HEK293T (cell line): ENCODE data around the gene BTG2.

Source experiments
- CTCF ChIA-PET: fragments of 350-600 bp; formaldehyde crosslinking; extraction: SDS; loops from one replicate; lab custom pipeline; 2021; ENCODE audit warnings: antibody characterized with exemption, inconsistent platforms; lab: Yijun Ruan, JAX
- POLR2A ChIA-PET: fragments of 350-600 bp; formaldehyde crosslinking; extraction: SDS; loops from one replicate; lab custom pipeline; 2020; ENCODE audit warnings: antibody characterized with exemption, inconsistent platforms; lab: Yijun Ruan, JAX
- DNase-seq: peaks from one replicate; pipeline ENCODE4 v3.0.0; 2012; ENCODE audit warnings: mixed read lengths; ENCODE audit errors: extremely low spot score
- ARNT ChIP-seq: fragments of 450-650 bp; IDR thresholded peaks from 2 replicates; pipeline ENCODE4 v1.6.1; 2017; ENCODE audit warnings: mild to moderate bottlenecking
- BHLHE40 ChIP-seq: fragments of 450-650 bp; IDR thresholded peaks from 2 replicates; pipeline ENCODE4 v1.6.1; 2016; ENCODE audit warnings: mild to moderate bottlenecking, moderate library complexity, borderline replicate concordance
- CTBP1 ChIP-seq: fragments of 450-650 bp; IDR thresholded peaks from 2 replicates; pipeline ENCODE4 v1.6.1; 2016; ENCODE audit warnings: borderline replicate concordance
- ELF4 ChIP-seq: fragments of 450-650 bp; IDR thresholded peaks from 2 replicates; pipeline ENCODE4 v1.6.1; 2017; ENCODE audit warnings: antibody characterized with exemption
- FOXA1 ChIP-seq: fragments of 450-650 bp; IDR thresholded peaks from 2 replicates; pipeline ENCODE4 v1.6.1; 2016; ENCODE audit warnings: mild to moderate bottlenecking
- FOXK2 ChIP-seq: fragments of 450-650 bp; IDR thresholded peaks from 2 replicates; pipeline ENCODE4 v1.6.1; 2016; ENCODE audit warnings: mild to moderate bottlenecking
- FOXM1 ChIP-seq: fragments of 450-650 bp; IDR thresholded peaks from 2 replicates; pipeline ENCODE4 v1.6.1; 2017; ENCODE audit warnings: mild to moderate bottlenecking, borderline replicate concordance
- HDGF ChIP-seq: fragments of 450-650 bp; IDR thresholded peaks from 2 replicates; pipeline ENCODE4 v1.6.1; 2017; ENCODE audit warnings: antibody characterized with exemption, borderline replicate concordance
- L3MBTL2 ChIP-seq: fragments of 450-650 bp; conservative IDR thresholded peaks from 2 replicates; pipeline ENCODE4 v1.6.1; 2016; ENCODE audit warnings: mild to moderate bottlenecking
- LEF1 ChIP-seq: fragments of 450-650 bp; IDR thresholded peaks from 2 replicates; pipeline ENCODE4 v1.6.1; 2017; ENCODE audit warnings: mild to moderate bottlenecking, borderline replicate concordance
- NFRKB ChIP-seq: fragments of 450-650 bp; IDR thresholded peaks from 2 replicates; pipeline ENCODE4 v1.6.1; 2016; ENCODE audit warnings: mild to moderate bottlenecking, moderate library complexity
- PKNOX1 ChIP-seq: fragments of 450-650 bp; IDR thresholded peaks from 2 replicates; pipeline ENCODE4 v1.6.1; 2016
- SP1 ChIP-seq: fragments of 450-650 bp; IDR thresholded peaks from 2 replicates; pipeline ENCODE4 v1.6.1; 2017
- SUZ12 ChIP-seq: fragments of 450-650 bp; IDR thresholded peaks from 2 replicates; pipeline ENCODE4 v1.6.1; 2016; ENCODE audit warnings: mild to moderate bottlenecking
- TARDBP ChIP-seq: fragments of 450-650 bp; IDR thresholded peaks from 2 replicates; pipeline ENCODE4 v1.6.1; 2016
- ZNF384 ChIP-seq: fragments of 450-650 bp; IDR thresholded peaks from 2 replicates; pipeline ENCODE4 v1.6.1; 2016

The BTG2 gene

GRCh38 chr1:203283597-203283996, 21.7 kb upstream of the BTG2 start:
- no peak for DNase-seq
- CTCF ChIA-PET, result interaction anchor here (0.9 kb wide), 1 partner anchor 59 kb away, joined by 3 read pairs; no protein-coding TSS in a partner anchor
- TF ChIP-seq SP1 (no peak), FOXM1 (no peak), PKNOX1 (no peak), TARDBP (no peak), LEF1 (no peak), ARNT (no peak), NFRKB (no peak), HDGF (no peak), ELF4 (no peak), CTBP1 (no peak)
- POLR2A ChIA-PET, result interaction anchor here (0.9 kb wide), 1 partner anchor 43 kb away, joined by 4 read pairs; no protein-coding TSS in a partner anchor

GRCh38 chr1:203284411-203285123, 20.8 kb upstream of the BTG2 start:
- ChIA-PET CTCF (interaction anchor here (0.9 kb wide), 1 partner anchor 12 kb away, joined by 3 read pairs; no protein-coding TSS in a partner anchor), POLR2A (no interaction called here)
- no peak for DNase-seq
- TF ChIP-seq FOXK2 (no peak), ZNF384 (no peak), FOXA1 (no peak), TARDBP (no peak), PKNOX1 (no peak), CTBP1 (no peak), LEF1 (no peak), BHLHE40 (no peak), ELF4 (no peak), SP1 (no peak), ARNT (no peak), L3MBTL2 (no peak), HDGF (no peak), NFRKB (no peak)

GRCh38 chr1:203286161-203286984, 18.9 kb upstream of the BTG2 start:
- no peak for TF ChIP-seq L3MBTL2
- no peak for TF ChIP-seq FOXM1
- TF ChIP-seq ZNF384, result no peak
- TF ChIP-seq HDGF, result no peak
- no peak for TF ChIP-seq FOXK2
- no peak for TF ChIP-seq ARNT
- no peak for TF ChIP-seq LEF1
- no peak for TF ChIP-seq SUZ12
- no peak for TF ChIP-seq FOXA1
- no peak for TF ChIP-seq SP1
- TF ChIP-seq CTBP1, result no peak
- no peak for TF ChIP-seq ELF4
- no peak for TF ChIP-seq NFRKB
- no peak for TF ChIP-seq BHLHE40
- ChIA-PET CTCF (interaction anchor here (0.9 to 1.8 kb wide), 2 partner anchors 14 to 19 kb away, joined by 3 to 6 read pairs; no protein-coding TSS in a partner anchor), POLR2A (interaction anchor here (1.3 kb wide), 1 partner anchor 23 kb away, joined by 3 read pairs; no protein-coding TSS in a partner anchor)
- no peak for DNase-seq

GRCh38 chr1:203287109-203287893, 18.0 kb upstream of the BTG2 start:
- no peak for TF ChIP-seq L3MBTL2
- TF ChIP-seq ARNT, result no peak
- no peak for TF ChIP-seq BHLHE40
- TF ChIP-seq FOXM1, result no peak
- TF ChIP-seq SP1, result no peak
- no peak for TF ChIP-seq TARDBP
- no peak for TF ChIP-seq HDGF
- no peak for TF ChIP-seq ZNF384
- no peak for TF ChIP-seq NFRKB
- no peak for TF ChIP-seq FOXA1
- no peak for TF ChIP-seq PKNOX1
- TF ChIP-seq LEF1, result no peak
- no peak for TF ChIP-seq FOXK2
- no peak for TF ChIP-seq CTBP1
- no peak for TF ChIP-seq ELF4
- TF ChIP-seq SUZ12, result no peak
- POLR2A ChIA-PET, result interaction anchor here (2.1 kb wide), 1 partner anchor 40 kb away, joined by 10 read pairs; no protein-coding TSS in a partner anchor
- CTCF ChIA-PET, result interaction anchor here (0.6 to 1.8 kb wide), 4 partner anchors 19 to 50 kb away, joined by 3 to 6 read pairs (median 5); no protein-coding TSS in a partner anchor
- DNase-seq, result no peak
